GM06990 (cell line): ENCODE data around the gene MAML3.
A peak's percentile ranks its signal among the peaks of the same experiment; 100 is the strongest.

Experiments
- DNase-seq: peaks from one replicate; pipeline ENCODE4 v3.0.0-alpha.2; 2011; ENCODE audit not compliant: insufficient read length; ENCODE audit errors: extremely low read depth
- H3K27me3 ChIP-seq: replicated peaks from 2 replicates; pipeline ENCODE4 v1.6.0; 2011; ENCODE audit warnings: low read length; ENCODE audit not compliant: control insufficient read depth, insufficient read depth
- H3K36me3 ChIP-seq: 2 replicates; pipeline ENCODE4 v1.5.1; 2011; ENCODE audit warnings: low read length; ENCODE audit not compliant: control insufficient read depth, insufficient read depth
- H3K4me3 ChIP-seq: replicated peaks from 2 replicates; pipeline ENCODE4 v1.5.1; 2011; ENCODE audit warnings: low read depth, mild to moderate bottlenecking, control low read depth, low read length
- TF ChIP-seq, protein P1 (sequence below): IDR thresholded peaks from 2 replicates; pipeline ENCODE4 v1.5.1; 2011; ENCODE audit warnings: low read length, control low read depth, mild to moderate bottlenecking, inconsistent platforms; ENCODE audit not compliant: insufficient read depth, poor library complexity, severe bottlenecking

Gene MAML3

DNA sequence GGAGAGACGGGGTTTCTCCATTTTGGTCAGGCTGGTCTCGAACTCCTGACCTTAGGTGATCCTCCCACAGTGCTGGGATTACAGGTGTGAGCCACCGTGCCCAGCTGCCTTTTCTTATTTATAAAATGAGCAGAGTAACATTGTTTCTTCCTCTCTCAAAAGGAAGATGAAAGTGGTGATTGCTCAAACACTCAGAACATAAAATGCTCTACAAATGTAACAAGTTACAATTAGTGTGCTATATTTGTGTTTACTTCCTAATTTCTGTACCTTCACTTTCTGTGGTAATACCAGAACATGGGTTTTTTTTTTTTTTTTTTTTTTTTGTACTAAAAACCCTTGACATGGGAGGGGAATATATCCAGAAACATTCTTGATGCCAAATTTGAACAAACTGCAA lies 290.5 kb downstream of the MAML3 start:
- TF ChIP-seq, protein P1, sequence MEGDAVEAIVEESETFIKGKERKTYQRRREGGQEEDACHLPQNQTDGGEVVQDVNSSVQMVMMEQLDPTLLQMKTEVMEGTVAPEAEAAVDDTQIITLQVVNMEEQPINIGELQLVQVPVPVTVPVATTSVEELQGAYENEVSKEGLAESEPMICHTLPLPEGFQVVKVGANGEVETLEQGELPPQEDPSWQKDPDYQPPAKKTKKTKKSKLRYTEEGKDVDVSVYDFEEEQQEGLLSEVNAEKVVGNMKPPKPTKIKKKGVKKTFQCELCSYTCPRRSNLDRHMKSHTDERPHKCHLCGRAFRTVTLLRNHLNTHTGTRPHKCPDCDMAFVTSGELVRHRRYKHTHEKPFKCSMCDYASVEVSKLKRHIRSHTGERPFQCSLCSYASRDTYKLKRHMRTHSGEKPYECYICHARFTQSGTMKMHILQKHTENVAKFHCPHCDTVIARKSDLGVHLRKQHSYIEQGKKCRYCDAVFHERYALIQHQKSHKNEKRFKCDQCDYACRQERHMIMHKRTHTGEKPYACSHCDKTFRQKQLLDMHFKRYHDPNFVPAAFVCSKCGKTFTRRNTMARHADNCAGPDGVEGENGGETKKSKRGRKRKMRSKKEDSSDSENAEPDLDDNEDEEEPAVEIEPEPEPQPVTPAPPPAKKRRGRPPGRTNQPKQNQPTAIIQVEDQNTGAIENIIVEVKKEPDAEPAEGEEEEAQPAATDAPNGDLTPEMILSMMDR, result no peak
- no peak overlapping the region for H3K4me3 ChIP-seq
- no peak for DNase-seq
- H3K36me3 ChIP-seq, result no peaks in the 10 kb centered on the region
- no peaks in the 10 kb centered on the region; the same call in 1 of the 2 replicates for H3K27me3 ChIP-seq

DNA sequence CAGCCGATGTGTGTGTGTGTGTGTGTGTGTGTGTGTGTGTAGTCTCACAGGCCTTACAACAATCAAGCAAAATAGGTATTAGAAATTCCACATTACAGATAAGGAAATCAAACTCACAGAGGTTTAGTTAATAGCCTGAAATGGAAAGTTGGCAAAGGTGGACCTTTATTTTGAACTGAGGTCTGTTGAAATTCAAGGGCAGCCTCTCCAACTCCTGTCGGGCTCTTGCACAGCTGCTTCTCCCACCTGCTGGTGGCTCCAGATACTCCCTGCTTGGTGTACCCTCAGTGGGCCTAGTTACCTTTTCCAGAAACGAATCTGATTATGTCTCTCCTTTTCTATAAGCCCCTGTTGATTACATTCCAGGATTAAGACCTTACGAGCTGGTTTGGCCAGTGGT lies 292.5 kb downstream of the MAML3 start:
- Histone ChIP-seq H3K27me3 (no peaks in the 10 kb centered on the region; the same call in none of the 2 replicates), H3K36me3 (no peaks in the 10 kb centered on the region), H3K4me3 (no peak overlapping the region)
- DNase-seq, result no peak
- TF ChIP-seq, protein P1, result no peak

DNA sequence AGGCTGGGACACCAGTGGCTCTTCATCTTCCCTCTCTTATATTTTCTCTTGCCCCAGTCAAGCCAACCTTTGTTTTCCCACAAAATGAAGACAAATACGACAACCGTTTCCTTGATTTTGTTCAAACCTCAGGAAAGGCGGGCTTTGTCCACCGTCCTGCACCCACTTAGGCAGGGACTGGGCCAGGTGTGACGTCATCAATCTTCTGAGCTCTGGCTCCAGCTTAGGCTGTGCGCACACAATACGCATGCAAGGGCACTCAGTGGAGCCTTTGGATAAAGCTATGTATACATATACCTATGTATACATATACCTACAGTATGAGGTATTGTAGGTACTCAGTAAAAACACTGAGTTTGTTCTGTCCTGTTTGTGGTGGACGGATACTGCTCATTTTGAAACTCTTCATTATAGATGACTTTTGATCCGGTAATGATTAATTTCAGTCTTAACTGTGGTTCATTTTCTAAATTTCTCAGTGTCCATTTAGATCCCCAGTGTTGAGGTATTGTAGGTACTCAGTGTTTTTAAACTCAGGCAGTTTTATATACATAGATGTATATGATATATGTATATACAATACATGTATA lies 293.5 kb downstream of the MAML3 start:
- no peak overlapping the region for H3K4me3 ChIP-seq

DNA sequence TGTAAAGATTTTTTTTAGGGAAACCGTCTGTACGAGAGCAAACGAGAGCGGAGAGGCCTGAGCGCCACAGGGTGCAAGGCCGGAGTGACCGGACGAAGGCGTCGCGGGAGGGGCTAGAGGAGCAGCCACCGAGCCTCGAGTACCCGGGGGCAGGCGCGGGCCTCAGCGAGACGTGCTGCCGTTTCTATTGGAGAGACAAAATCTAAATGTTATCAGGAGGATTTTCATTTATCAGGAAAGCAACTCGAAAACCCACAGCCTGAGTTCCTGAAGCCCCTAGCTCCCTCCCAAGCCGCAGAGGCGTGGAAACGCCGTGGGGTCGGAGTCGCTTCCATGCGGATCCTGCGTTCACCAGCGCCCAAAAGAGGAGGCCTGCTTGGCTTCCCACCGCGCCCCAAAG lies 294.1 kb downstream of the MAML3 start:
- Histone ChIP-seq H3K27me3 (peaks cover 1% of the 10 kb centered on the region), H3K4me3 (no peak overlapping the region), H3K36me3 (no peaks in the 10 kb centered on the region)
- TF ChIP-seq, protein P1, result no peak
- DNase-seq, result no peak

More for the DNA sequence above, 293.5 kb downstream of the MAML3 start:
- Histone ChIP-seq H3K27me3 (peaks cover 1% of the 10 kb centered on the region), H3K36me3 (no peaks in the 10 kb centered on the region)
- TF ChIP-seq, protein P1, result no peak
- DNase-seq, result peak; percentile 24

DNA sequence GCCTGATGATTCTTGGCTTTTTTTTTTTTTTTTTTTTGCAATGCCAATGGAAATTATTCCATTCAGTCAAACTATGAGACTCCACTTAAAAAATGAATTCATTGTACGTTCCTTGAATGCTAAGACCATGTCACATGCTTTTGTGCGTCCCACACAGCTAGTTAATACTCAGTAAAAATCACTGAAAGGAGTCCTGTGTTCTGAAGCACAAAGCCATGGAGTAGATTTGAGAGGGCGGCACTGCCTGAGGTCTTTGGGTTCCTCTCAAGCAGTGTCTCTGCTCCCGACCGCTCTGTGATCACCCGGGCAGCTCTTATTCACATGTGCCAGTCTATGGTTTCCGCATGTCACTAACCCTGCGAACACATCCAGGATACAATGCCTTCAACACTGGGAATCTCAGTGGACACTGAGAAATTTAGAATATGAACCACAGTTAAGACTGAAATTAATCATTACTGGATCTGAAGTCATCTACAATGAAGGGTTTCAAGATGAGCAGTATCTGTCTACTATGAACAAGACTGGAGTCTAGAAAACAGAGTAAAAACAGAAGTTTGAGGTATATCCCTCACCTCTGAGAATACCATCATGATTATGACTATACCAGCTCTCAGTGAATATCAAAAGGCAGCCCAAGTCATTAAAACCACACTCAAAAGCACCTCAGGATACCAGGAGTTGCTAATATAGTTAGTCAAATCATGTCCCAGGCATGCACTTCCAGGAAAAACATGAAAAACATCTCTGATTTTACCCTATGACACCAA lies 295.4 kb downstream of the MAML3 start:
- DNase-seq, result peak; percentile 57
- Histone ChIP-seq H3K27me3 (peaks cover 1% of the 10 kb centered on the region), H3K36me3 (no peaks in the 10 kb centered on the region), H3K4me3 (no peak overlapping the region)
- TF ChIP-seq, protein P1, result no peak
